Smooth muscle cell of the umbilical artery (primary cell): ENCODE results near the gene MSH4. TPM values are rescaled to one million over a fixed set of nuclear protein-coding genes. Genes with fewer than 3 reads are reported as not detected.

Source experiments
- total RNA-seq: library from RNA; depleted of rRNA; stranded (reverse); fragments of >200 nt; gene quantifications from 2 replicates; pipeline ENCODE4 v1.2.3, GENCODE V29; 2014

Gene MSH4
- 0.46 and 0.59 TPM in 2 replicates for total RNA-seq

GRCh38 chr1:75796376-75797272 is at the start of gene MSH4:
MSH4 (plus strand) TSS chr1:75796882; CDS start chr1:75796986, 104 bp downstream.

GRCh38 chr1:75785983-75786853 is 10.5 kb upstream of the MSH4 start, which contains the start of gene RABGGTB:
RABGGTB (plus strand) TSS chr1:75786256; CDS start chr1:75786272, 16 bp downstream.

DNA sequence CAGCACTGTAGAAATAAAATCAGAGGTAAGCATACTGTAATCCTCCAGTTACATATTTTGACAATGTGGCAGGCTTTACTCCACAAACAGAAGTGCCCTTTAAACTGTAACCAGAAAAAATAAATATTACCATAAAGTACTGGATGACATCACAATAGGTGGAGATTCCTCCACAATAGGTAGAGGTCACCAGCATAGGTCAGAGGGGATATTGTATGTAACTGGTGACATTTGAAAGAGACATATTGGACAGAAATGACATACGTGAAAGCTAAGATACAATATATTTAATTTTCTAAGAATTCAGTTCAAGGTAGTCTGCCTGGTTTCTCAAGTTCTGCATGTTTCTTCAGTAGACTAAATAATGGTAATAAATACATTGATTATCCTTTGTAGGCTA is 135.6 kb downstream of the MSH4 start, which contains the start of gene ASB17:
Gene ASB17, minus strand, starts transcription at position 101 of the 400 bp plus-strand sequence. CDS start 113 bp downstream, outside the sequence.

Other genes with a start within 250 kb of the MSH4 start
- under 0.01 and 0.09 TPM in 2 replicates for gene SLC44A5, start 185.8 kb upstream of the MSH4 start, total RNA-seq
- 25.8 and 43.2 TPM in 2 replicates for gene ACADM, start 72.2 kb upstream of the MSH4 start, total RNA-seq
- gene RABGGTB, start 10.6 kb upstream of the MSH4 start, total RNA-seq: 129 and 131 TPM in 2 replicates
- not detected in 2 replicates for gene ASB17, start 135.5 kb downstream of the MSH4 start, total RNA-seq